NCI-H187 treated with DMSO at 0.1 percent for 48 hours (cell line): ENCODE data around the gene MRPL33.

ENCODE experiments used
- DNase-seq: peaks from one replicate; lab custom pipeline; 2025; lab: John Stamatoyannopoulos, UW

Gene MRPL33

GRCh38 chr2:27808984-27809383 is 37.5 kb downstream of the MRPL33 start:
- no peak for DNase-seq

- DNase-seq: no peak
Measured at GRCh38 chr2:27809761-27810241, 38.3 kb downstream of the MRPL33 start.

- DNase-seq: no peak
Measured at GRCh38 chr2:27810455-27810854, 38.9 kb downstream of the MRPL33 start.

GRCh38 chr2:27811768-27812167 is 40.2 kb downstream of the MRPL33 start:
- DNase-seq: no peak

- no peak for DNase-seq
Measured at GRCh38 chr2:27814758-27815157, 43.2 kb downstream of the MRPL33 start.

GRCh38 chr2:27815860-27816438 is 44.4 kb downstream of the MRPL33 start:
- no peak for DNase-seq

- DNase-seq: no peak
Measured at GRCh38 chr2:27822049-27822448, 50.5 kb downstream of the MRPL33 start.

- DNase-seq: no peak
Measured at GRCh38 chr2:27823135-27823534, 51.6 kb downstream of the MRPL33 start.

- DNase-seq: no peak
Measured at GRCh38 chr2:27823569-27823968, 52.0 kb downstream of the MRPL33 start.

GRCh38 chr2:27824401-27824800 is 52.9 kb downstream of the MRPL33 start:
- DNase-seq: no peak

GRCh38 chr2:27828305-27828704 is 56.8 kb downstream of the MRPL33 start:
- peak; percentile 66 for DNase-seq
